DND-41 (cell line): ENCODE results near the gene EPHA8.

Source experiments
- EZH2 ChIP-seq: IDR thresholded peaks from 3 replicates; pipeline ENCODE4 v1.6.1; 2012; ENCODE audit warnings: borderline replicate concordance, low read depth, mild to moderate bottlenecking, moderate library complexity, low read length, inconsistent platforms; ENCODE audit not compliant: severe bottlenecking
- TF ChIP-seq, protein P1 (sequence below): IDR thresholded peaks from 2 replicates; pipeline ENCODE4 v1.5.1; 2012; ENCODE audit warnings: borderline replicate concordance, low read length, moderate library complexity, mild to moderate bottlenecking; ENCODE audit not compliant: poor library complexity, severe bottlenecking; ENCODE audit errors: extremely low read depth

DNA sequence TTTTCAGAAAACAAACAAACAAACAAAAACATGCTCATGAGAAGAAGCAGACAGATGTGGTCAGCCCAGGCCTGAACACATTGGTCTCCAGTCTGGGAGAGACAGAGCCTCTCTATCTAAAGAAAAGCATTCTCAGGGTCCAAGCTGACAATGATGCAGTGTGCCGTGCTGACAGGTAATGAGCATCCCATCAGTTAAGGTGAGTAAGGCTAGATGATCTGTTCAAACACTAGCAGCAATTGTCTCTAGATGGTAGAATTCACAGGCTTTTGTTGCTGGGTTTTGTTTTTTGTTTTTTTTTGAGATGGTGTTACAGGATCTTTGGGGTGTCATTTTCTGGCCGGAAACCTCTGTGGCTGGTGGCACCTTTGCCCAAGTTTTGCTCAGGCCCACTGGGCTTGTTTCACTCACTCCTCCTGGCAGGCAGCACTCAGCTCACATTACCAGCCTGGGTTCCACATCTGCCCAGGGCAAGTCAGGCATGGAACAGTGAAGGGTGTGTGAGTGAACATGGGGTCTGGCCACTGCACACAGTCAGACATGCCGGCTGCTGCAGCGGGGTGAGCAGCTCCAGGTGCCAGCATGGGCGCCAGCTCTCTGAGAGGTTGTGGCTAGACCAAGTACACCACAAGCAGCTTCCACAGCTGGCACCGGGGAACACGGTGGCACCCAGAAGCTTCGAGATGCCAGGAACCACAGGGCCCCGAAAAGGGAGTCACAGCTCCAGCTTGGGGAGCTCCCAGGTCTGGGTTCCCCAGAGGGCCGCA, 70.6 kb downstream of the EPHA8 start:
- TF ChIP-seq, protein P1, sequence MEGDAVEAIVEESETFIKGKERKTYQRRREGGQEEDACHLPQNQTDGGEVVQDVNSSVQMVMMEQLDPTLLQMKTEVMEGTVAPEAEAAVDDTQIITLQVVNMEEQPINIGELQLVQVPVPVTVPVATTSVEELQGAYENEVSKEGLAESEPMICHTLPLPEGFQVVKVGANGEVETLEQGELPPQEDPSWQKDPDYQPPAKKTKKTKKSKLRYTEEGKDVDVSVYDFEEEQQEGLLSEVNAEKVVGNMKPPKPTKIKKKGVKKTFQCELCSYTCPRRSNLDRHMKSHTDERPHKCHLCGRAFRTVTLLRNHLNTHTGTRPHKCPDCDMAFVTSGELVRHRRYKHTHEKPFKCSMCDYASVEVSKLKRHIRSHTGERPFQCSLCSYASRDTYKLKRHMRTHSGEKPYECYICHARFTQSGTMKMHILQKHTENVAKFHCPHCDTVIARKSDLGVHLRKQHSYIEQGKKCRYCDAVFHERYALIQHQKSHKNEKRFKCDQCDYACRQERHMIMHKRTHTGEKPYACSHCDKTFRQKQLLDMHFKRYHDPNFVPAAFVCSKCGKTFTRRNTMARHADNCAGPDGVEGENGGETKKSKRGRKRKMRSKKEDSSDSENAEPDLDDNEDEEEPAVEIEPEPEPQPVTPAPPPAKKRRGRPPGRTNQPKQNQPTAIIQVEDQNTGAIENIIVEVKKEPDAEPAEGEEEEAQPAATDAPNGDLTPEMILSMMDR = no peak
- no peak for TF ChIP-seq EZH2
